ENCODE data around the gene WT1.

WT1 gene

DNA sequence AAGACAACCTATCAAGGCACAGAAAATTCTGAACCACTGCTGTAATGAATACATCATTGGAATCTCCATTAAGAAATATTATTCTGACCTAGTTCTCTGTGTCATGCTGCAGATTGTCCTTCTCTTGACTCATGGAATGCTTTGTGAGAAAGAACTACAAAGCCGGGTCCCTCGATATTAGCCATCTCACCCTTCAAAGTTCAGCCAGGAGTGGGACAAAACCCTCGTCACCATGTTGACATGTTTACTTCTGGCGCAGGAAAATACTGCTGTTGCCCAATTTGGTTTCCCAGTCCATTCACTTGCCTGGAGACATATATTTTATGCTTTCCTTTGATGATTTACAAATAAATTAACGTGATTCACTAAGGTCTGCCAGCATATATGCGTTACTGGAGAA lies 10.9 kb upstream of the WT1 start:
- TF ChIP-seq CTCF (IDR thresholded peaks at IDR 0.05) = no peak

- TF ChIP-seq CTCF (IDR thresholded peaks at IDR 0.05) = no peak
These were observed 8.8 kb upstream of the WT1 start for GRCh38 chr11:32444186-32444585.

GRCh38 chr11:32440916-32441315 lies 5.6 kb upstream of the WT1 start:
- TF ChIP-seq CTCF (IDR thresholded peaks at IDR 0.05) = no peak

GRCh38 chr11:32440312-32440908 lies 5.1 kb upstream of the WT1 start:
- TF ChIP-seq CTCF (IDR thresholded peaks at IDR 0.05) = no peak

GRCh38 chr11:32439501-32440210 lies 4.3 kb upstream of the WT1 start:
- TF ChIP-seq CTCF (IDR thresholded peaks at IDR 0.05) = no peak

- no peak for TF ChIP-seq CTCF (IDR thresholded peaks at IDR 0.05)
These were observed 3.6 kb upstream of the WT1 start for GRCh38 chr11:32438866-32439489.

DNA sequence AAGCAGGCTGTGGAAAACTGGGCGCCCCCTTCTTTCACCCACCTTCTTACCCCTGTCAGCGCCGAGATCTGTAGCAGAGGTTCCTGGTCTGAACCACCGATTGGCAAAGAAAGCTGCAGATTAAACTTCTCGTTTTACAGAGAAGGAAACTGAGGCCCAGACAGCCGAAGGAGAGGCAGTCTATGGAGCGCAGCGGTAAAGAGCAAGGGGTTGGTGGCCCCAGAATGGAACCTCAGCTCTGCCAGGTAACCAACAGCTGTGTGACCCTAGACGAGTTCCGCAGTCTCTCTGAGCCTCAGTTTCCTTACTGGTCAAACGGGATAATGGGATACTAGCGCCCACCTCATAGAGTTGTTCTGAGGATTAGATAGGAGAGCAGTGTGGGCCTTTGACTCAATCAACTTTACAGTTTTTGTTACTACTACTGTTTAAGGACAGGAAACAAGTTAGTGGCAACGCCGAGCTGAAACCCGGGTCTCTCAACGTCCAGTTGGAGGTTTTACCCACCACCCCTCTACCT lies 3.1 kb upstream of the WT1 start:
- no peak for TF ChIP-seq CTCF (IDR thresholded peaks at IDR 0.05)

Measured in LNCAP (cell line).